BLaER1 (cell line): Measurements from ENCODE around the gene OR2AJ1.
A peak's percentile ranks its signal among the peaks of the same experiment; 100 is the strongest.

Experiments
- H3K27ac ChIP-seq: shearing (Covaris generic); formaldehyde crosslinking; 2 replicates; pipeline ENCODE4 v1.8.1; 2022
- H3K27me3 ChIP-seq: shearing (Covaris generic); formaldehyde crosslinking; 2 replicates; pipeline ENCODE4 v1.8.1; 2022
- H3K36me3 ChIP-seq: shearing (Covaris generic); formaldehyde crosslinking; 2 replicates; pipeline ENCODE4 v1.8.1; 2022
- H3K4me1 ChIP-seq: shearing (Covaris generic); formaldehyde crosslinking; 2 replicates; pipeline ENCODE4 v1.8.1; 2022
- H3K4me2 ChIP-seq: shearing (Covaris generic); formaldehyde crosslinking; 2 replicates; pipeline ENCODE4 v1.8.1; 2022
- H3K4me3 ChIP-seq: shearing (Covaris generic); formaldehyde crosslinking; 2 replicates; pipeline ENCODE4 v1.8.1; 2022
- H3K9ac ChIP-seq: shearing (Covaris generic); formaldehyde crosslinking; 2 replicates; pipeline ENCODE4 v1.8.1; 2022
- H3K9me3 ChIP-seq: shearing (Covaris generic); formaldehyde crosslinking; 2 replicates; pipeline ENCODE4 v1.8.1; 2022
- H4K20me1 ChIP-seq: shearing (Covaris generic); formaldehyde crosslinking; 2 replicates; pipeline ENCODE4 v1.8.1; 2022
- Cebpa-rat ChIP-seq: shearing (Covaris generic); IDR thresholded peaks from 2 replicates; pipeline ENCODE4 v1.8.1; 2022

Gene OR2AJ1, protein sequence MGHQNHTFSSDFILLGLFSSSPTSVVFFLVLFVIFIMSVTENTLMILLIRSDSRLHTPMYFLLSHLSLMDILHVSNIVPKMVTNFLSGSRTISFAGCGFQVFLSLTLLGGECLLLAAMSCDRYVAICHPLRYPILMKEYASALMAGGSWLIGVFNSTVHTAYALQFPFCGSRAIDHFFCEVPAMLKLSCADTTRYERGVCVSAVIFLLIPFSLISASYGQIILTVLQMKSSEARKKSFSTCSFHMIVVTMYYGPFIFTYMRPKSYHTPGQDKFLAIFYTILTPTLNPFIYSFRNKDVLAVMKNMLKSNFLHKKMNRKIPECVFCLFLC

DNA sequence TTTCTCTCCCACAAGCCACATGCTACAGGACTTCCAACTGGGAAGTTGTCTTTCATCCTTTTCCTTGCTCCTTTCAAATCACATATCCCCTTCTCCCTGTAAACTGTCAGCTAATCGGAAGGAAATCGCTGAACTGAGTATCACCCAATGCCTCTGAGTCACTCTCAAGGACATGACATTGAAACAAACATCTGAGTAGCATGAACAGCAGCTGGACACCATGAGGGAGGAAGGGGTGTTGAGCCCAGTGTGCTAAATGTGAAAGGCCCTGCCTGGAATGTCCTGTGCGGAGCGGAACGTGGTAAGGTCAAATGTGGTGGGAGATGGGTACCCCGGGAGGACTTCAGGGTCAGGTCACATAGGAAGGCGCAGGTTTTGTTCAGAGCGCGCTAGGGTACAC, at the start of gene OR2AJ1:
Gene OR2AJ1, plus strand, starts transcription at position 22 of the 400 bp plus-strand sequence. CDS start 8,880 bp downstream, outside the sequence.
- H4K20me1 ChIP-seq, result no peaks in the 10 kb centered on the region
- no peak within 1 kb of the TSS for H3K4me2 ChIP-seq
- no peaks in the 10 kb centered on the region for H3K36me3 ChIP-seq
- no peaks in the 10 kb centered on the region for H3K27me3 ChIP-seq
- H3K9me3 ChIP-seq, result no peaks in the 10 kb centered on the region
- no peak within 1 kb of the TSS for H3K27ac ChIP-seq
- TF ChIP-seq Cebpa-rat, result no peak
- H3K4me3 ChIP-seq, result no peak within 1 kb of the TSS
- H3K4me1 ChIP-seq, result no peaks in the 10 kb centered on the region
- H3K9ac ChIP-seq, result no peak within 1 kb of the TSS

DNA sequence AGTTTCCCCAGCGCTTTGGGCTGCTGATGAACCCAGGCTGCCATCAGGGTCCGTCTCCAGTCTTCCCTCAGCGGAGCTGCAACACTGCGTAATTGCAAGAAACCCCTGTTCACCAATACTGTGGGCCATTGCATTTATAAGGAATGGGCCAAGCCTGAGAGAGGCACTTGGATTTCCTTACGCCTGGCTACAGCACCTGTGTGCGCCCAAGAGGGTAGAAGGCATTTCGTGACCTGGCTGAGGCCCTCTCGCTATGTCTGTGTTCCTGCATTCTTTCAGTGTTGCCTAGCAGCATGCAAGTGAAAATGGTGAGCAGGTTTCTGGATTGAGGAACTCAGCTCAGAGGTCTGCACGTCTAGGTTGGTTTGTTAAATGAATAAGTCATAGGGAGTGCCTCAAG, 41.3 kb upstream of the OR2AJ1 start:
- Histone ChIP-seq H3K4me3 (no peak overlapping the region), H3K4me2 (no peak overlapping the region), H4K20me1 (no peaks in the 10 kb centered on the region), H3K36me3 (no peaks in the 10 kb centered on the region), H3K27me3 (no peaks in the 10 kb centered on the region), H3K9ac (no peak overlapping the region), H3K9me3 (no peaks in the 10 kb centered on the region), H3K27ac (no peak overlapping the region), H3K4me1 (no peaks in the 10 kb centered on the region)
- no peak for TF ChIP-seq Cebpa-rat

DNA sequence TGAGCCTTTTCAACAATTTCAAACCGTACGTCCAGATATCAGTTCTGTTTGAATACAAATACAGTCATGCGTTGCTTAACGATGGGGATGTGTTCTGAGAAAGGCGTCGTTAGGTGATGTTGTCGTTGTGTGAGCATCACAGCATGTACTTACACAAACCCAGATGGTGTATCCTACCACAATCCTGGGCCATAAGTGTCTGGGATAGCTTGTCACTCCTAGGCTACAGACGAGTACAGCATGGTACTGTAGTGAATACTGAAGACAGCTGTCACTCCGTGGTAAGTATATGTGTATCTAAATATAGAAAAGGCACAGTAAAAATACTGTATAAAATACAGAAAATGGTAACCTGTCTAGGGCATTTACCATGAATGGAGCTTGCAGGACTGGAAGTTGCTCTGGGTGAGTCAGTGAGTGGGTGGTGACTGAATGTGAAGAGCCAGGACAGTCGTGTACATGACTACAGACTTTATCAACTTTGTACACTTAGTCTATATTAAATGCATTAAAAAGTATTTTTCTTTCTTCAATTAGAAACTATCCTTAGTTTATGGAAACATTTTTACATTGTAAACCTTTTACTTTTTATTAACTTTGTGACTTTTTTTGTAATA, 39.8 kb upstream of the OR2AJ1 start:
- H4K20me1 ChIP-seq, result no peaks in the 10 kb centered on the region

DNA sequence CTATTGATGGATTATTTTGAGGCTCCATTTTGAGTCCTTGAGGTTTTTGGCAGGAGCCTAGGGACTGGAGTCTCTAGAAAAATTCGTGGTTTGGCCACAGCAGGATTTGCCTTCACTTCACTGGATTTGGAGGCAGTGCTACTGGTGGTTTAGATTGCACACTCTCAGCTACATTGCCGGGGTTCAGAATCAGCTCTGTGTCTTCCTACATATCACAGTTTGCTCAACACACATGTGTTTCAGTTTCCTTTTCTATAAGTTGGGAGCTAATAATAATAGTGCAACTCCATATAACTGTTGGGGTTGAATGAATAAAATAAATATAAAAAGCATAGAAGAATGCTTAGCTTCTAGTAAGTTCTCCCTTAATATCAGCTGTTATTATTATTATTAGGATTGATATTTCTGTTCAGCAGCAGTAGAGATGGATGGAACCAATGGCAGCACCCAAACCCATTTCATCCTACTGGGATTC, 29.5 kb upstream of the OR2AJ1 start, which contains the start of gene OR2W3:
Gene OR2W3, plus strand, starts transcription at position 425 of the 475 bp plus-strand sequence. Its CDS starts 0 bp downstream, at position 425.
- Histone ChIP-seq H3K9me3 (no peaks in the 10 kb centered on the region), H3K27me3 (no peaks in the 10 kb centered on the region), H3K4me2 (no peak within 1 kb of the TSS), H3K36me3 (no peaks in the 10 kb centered on the region), H3K4me3 (no peak within 1 kb of the TSS), H3K4me1 (no peaks in the 10 kb centered on the region), H3K27ac (no peak within 1 kb of the TSS), H3K9ac (no peak within 1 kb of the TSS), H4K20me1 (no peaks in the 10 kb centered on the region)
- no peak for TF ChIP-seq Cebpa-rat

More for the DNA sequence above, 39.8 kb upstream of the OR2AJ1 start:
- Histone ChIP-seq H3K4me2 (no peak overlapping the region), H3K27me3 (no peaks in the 10 kb centered on the region), H3K27ac (no peak overlapping the region), H3K4me3 (no peak overlapping the region), H3K9me3 (no peaks in the 10 kb centered on the region), H3K4me1 (no peaks in the 10 kb centered on the region), H3K36me3 (no peaks in the 10 kb centered on the region), H3K9ac (no peak overlapping the region)
- TF ChIP-seq Cebpa-rat, result no peak

DNA sequence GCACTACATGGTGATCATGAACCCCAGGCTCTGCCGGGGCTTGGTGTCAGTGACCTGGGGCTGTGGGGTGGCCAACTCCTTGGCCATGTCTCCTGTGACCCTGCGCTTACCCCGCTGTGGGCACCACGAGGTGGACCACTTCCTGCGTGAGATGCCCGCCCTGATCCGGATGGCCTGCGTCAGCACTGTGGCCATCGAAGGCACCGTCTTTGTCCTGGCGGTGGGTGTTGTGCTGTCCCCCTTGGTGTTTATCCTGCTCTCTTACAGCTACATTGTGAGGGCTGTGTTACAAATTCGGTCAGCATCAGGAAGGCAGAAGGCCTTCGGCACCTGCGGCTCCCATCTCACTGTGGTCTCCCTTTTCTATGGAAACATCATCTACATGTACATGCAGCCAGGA, 28.7 kb upstream of the OR2AJ1 start:
- no peaks in the 10 kb centered on the region for H4K20me1 ChIP-seq
- H3K36me3 ChIP-seq, result no peaks in the 10 kb centered on the region
- H3K4me1 ChIP-seq, result no peaks in the 10 kb centered on the region
- no peaks in the 10 kb centered on the region for H3K27me3 ChIP-seq
- no peak overlapping the region for H3K27ac ChIP-seq
- H3K4me3 ChIP-seq, result no peak overlapping the region
- no peak for TF ChIP-seq Cebpa-rat
- H3K9ac ChIP-seq, result no peak overlapping the region
- no peak overlapping the region for H3K4me2 ChIP-seq
- no peaks in the 10 kb centered on the region for H3K9me3 ChIP-seq

DNA sequence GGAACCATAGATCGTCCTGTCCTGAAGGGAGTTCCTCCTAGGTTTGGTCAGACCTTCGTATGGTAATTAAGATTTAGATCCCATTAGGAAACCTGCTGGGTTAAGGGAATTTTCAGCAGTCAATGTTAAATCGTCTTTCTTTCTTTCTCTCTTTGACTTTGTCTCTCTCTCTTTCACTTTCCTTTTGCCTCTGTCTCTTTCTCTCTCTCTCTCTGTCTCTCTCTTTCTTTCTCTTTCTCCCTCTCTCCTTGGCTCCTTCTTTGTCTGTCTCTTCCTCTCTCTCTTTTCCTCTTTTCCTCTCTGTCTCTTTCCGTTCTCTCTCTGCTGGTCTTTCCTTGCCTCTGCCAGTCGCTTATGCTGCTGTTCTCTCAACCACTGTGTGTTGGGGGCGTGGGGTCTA, 20.6 kb upstream of the OR2AJ1 start:
- Histone ChIP-seq H3K4me1 (peaks cover 26% of the 10 kb centered on the region), H3K27me3 (no peaks in the 10 kb centered on the region), H3K9ac (no peak overlapping the region), H3K36me3 (0 out of 2 replicates have a peak, but pooled peaks cover 4% of the 10 kb centered on the region), H3K4me3 (no peak overlapping the region), H3K9me3 (peaks cover 14% of the 10 kb centered on the region), H3K27ac (no peak overlapping the region), H3K4me2 (no peak overlapping the region), H4K20me1 (no peaks in the 10 kb centered on the region)
- no peak for TF ChIP-seq Cebpa-rat

DNA sequence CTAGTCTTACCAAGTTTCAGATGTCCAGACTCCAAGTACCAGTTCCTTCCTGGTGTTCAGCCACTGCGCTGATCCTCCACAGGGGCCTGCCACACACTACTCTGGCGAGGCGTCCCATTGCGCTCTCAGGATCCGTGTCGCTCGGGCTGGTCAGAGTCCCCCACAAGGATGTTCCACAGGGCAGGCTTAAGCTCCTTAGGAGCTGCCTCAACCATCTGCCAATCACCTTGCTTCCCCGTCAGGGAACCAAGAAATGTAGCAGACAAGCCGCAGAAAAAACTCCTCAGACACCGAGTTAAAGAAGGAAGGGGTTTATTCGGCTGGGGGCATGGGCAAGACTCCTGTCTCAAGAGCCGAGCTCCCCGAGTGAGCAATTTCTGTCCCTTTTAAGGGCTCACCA, 19.5 kb upstream of the OR2AJ1 start:
- Histone ChIP-seq H3K9me3 (peaks cover 16% of the 10 kb centered on the region), H3K27me3 (no peaks in the 10 kb centered on the region), H3K4me2 (no peak overlapping the region), H3K36me3 (0 out of 2 replicates have a peak, but pooled peaks cover 4% of the 10 kb centered on the region), H4K20me1 (no peaks in the 10 kb centered on the region), H3K27ac (peak overlapping the region; percentile 30; the same call in 1 of the 2 replicates), H3K4me3 (no peak overlapping the region), H3K4me1 (peaks cover 26% of the 10 kb centered on the region), H3K9ac (no peak overlapping the region)
- no peak for TF ChIP-seq Cebpa-rat

DNA sequence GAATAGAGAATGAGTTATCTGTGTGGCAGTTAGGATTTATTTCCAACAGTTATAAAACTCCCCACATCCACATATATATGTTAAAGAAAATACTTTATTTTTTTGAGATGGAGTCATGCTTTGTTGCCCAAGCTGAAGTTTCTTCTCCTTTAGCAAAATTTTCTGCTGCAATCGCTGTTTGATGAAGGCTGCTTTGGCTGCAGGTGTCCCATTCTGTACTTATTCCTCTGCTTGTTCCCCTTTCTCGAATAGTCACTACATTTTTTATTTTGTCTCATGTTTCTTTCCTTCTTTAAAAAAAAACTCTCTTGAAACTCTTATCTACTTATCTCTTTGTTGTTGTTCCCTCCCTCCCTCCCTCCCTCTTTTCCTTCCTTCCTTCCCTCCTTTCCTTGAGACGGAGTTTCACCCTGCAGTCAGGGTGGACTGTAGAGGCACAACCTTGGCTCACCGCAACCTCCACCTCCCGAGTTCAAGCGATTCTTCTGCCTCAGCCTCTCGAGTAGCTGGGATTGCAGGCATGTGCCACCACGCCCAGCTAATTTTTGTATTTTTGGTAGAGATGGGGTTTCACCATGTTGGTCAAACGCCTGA, 18.7 kb upstream of the OR2AJ1 start:
- H4K20me1 ChIP-seq, result no peaks in the 10 kb centered on the region
- no peak overlapping the region for H3K9ac ChIP-seq
- peaks cover 25% of the 10 kb centered on the region for H3K9me3 ChIP-seq
- H3K4me1 ChIP-seq, result peaks cover 26% of the 10 kb centered on the region
- H3K27me3 ChIP-seq, result no peaks in the 10 kb centered on the region
- H3K36me3 ChIP-seq, result 0 out of 2 replicates have a peak, but pooled peaks cover 4% of the 10 kb centered on the region
- peak overlapping the region; percentile 77 for H3K27ac ChIP-seq
- peak overlapping the region; percentile 72 for H3K4me2 ChIP-seq
- H3K4me3 ChIP-seq, result peak overlapping the region; percentile 50
- TF ChIP-seq Cebpa-rat, result no peak

DNA sequence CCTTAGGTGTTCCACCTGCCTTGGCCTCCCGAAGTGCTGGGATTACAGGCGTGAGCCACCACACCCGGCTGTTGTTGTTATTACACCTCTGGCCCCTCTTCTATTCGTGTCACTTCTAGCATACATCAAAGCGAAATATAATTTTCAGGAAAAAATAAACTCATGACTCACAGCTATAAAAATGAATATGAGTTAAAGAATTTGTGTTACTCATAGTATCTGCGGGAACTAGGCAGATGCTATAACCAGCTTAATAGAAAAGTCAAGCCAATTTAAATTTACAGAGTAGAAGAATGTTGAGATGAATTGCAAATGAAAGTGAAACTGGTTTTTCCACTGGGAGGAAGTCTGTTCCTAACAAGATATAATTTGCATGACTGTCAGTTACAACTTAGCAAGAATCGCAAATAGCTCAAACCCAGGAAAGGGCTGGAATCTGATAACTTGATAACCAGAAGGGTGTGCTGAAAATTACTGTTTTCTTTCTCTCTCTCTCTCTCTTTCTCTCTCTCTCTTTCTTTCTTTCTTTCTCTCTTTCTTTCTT, 18.1 kb upstream of the OR2AJ1 start:
- Histone ChIP-seq H3K27ac (peak overlapping the region; percentile 77), H3K9me3 (peaks cover 30% of the 10 kb centered on the region), H3K27me3 (no peaks in the 10 kb centered on the region), H3K36me3 (0 out of 2 replicates have a peak, but pooled peaks cover 4% of the 10 kb centered on the region), H3K4me3 (peak overlapping the region; percentile 50), H3K9ac (peak overlapping the region; percentile 46; the same call in 1 of the 2 replicates), H3K4me2 (peak overlapping the region; percentile 72), H4K20me1 (no peaks in the 10 kb centered on the region), H3K4me1 (peaks cover 26% of the 10 kb centered on the region)
- no peak for TF ChIP-seq Cebpa-rat
